ENCODE results near the gene NR3C1.

- TF ChIP-seq, protein P1, sequence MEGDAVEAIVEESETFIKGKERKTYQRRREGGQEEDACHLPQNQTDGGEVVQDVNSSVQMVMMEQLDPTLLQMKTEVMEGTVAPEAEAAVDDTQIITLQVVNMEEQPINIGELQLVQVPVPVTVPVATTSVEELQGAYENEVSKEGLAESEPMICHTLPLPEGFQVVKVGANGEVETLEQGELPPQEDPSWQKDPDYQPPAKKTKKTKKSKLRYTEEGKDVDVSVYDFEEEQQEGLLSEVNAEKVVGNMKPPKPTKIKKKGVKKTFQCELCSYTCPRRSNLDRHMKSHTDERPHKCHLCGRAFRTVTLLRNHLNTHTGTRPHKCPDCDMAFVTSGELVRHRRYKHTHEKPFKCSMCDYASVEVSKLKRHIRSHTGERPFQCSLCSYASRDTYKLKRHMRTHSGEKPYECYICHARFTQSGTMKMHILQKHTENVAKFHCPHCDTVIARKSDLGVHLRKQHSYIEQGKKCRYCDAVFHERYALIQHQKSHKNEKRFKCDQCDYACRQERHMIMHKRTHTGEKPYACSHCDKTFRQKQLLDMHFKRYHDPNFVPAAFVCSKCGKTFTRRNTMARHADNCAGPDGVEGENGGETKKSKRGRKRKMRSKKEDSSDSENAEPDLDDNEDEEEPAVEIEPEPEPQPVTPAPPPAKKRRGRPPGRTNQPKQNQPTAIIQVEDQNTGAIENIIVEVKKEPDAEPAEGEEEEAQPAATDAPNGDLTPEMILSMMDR (IDR thresholded peaks at IDR 0.05; ENCODE audit: low read depth, low read length, poor library complexity, severe bottlenecking), result no peak
- no peak for TF ChIP-seq EZH2phosphoT487 (IDR thresholded peaks at IDR 0.05; ENCODE audit: borderline replicate concordance, low read length)
These were observed 169.2 kb downstream of the NR3C1 start for GRCh38 chr5:143234162-143234842.
